ENCODE measurements around the gene SMTN. TPM values are rescaled to one million over a fixed set of nuclear protein-coding genes. Genes with fewer than 3 reads are reported as not detected.
"Not testable (repeated sequence)": the region's sequence is repeated elsewhere in the genome, so short reads cannot be mapped to it uniquely, and the experiment has no call there.

SMTN gene
- total RNA-seq, 1 donor from 2014 or later: 57.9 TPM

- peaks cover 36 to 86% (median 68%) of the 10 kb centered on the region in 3 donors for H3K4me1 ChIP-seq (ENCODE audit: control insufficient read depth in 3 of 3, insufficient read depth in 3 of 3, low read length in 3 of 3)
Measured at GRCh38 chr22:31095637-31096249, 14.6 kb downstream of the SMTN start.

GRCh38 chr22:31096657-31097279, 15.7 kb downstream of the SMTN start:
- Histone ChIP-seq H3K36me3 (ENCODE audit: control insufficient read depth in 3 of 3, insufficient read depth in 3 of 3, low read length in 3 of 3) (peaks cover 65 to 74% (median 72%) of the 10 kb centered on the region in 3 donors), H3K27me3 (ENCODE audit: control insufficient read depth in 3 of 3, insufficient read depth in 3 of 3, low read length in 3 of 3) (no peaks in the 10 kb centered on the region), H3K9ac (ENCODE audit: low read depth in 1 of 3, low read length in 3 of 3) (peak overlapping the region in 2 of 3 donors; percentile 5 to 45), H3K4me1 (ENCODE audit: control insufficient read depth in 3 of 3, insufficient read depth in 3 of 3, low read length in 3 of 3) (peaks cover 35 to 85% (median 69%) of the 10 kb centered on the region in 3 donors), H3K4me3 (ENCODE audit: low read length in 3 of 3) (no peak overlapping the region), H3K9me3 (ENCODE audit: control insufficient read depth in 3 of 3, low read length in 3 of 3) (no peaks in the 10 kb centered on the region), H3K27ac (ENCODE audit: low read depth, low read length) (no peak overlapping the region)

More at GRCh38 chr22:31095637-31096249, 14.6 kb downstream of the SMTN start:
- Histone ChIP-seq H3K27ac (ENCODE audit: low read depth, low read length) (peak overlapping the region; percentile 22), H3K27me3 (ENCODE audit: control insufficient read depth in 3 of 3, insufficient read depth in 3 of 3, low read length in 3 of 3) (no peaks in the 10 kb centered on the region), H3K4me3 (ENCODE audit: low read length in 3 of 3) (peak overlapping the region in 1 of 3 donors; percentile 83), H3K9ac (ENCODE audit: low read depth in 1 of 3, low read length in 3 of 3) (peak overlapping the region in 1 of 3 donors; percentile 8), H3K36me3 (ENCODE audit: control insufficient read depth in 3 of 3, insufficient read depth in 3 of 3, low read length in 3 of 3) (peaks cover 63 to 76% (median 69%) of the 10 kb centered on the region in 3 donors), H3K9me3 (ENCODE audit: control insufficient read depth in 3 of 3, low read length in 3 of 3) (no peaks in the 10 kb centered on the region)

- Histone ChIP-seq H3K36me3 (ENCODE audit: control insufficient read depth in 3 of 3, insufficient read depth in 3 of 3, low read length in 3 of 3) (peaks cover 67 to 76% (median 71%) of the 10 kb centered on the region in 3 donors), H3K9ac (ENCODE audit: low read depth in 1 of 3, low read length in 3 of 3) (peak overlapping the region in 1 of 3 donors; percentile 54), H3K4me1 (ENCODE audit: control insufficient read depth in 3 of 3, insufficient read depth in 3 of 3, low read length in 3 of 3) (peaks cover 35 to 85% (median 69%) of the 10 kb centered on the region in 3 donors)
- not testable (repeated sequence) for H3K4me3 ChIP-seq (ENCODE audit: low read length in 3 of 3); H3K27me3 ChIP-seq (ENCODE audit: control insufficient read depth in 3 of 3, insufficient read depth in 3 of 3, low read length in 3 of 3); H3K27ac ChIP-seq (ENCODE audit: low read depth, low read length); H3K9me3 ChIP-seq (ENCODE audit: control insufficient read depth in 3 of 3, low read length in 3 of 3)
Measured at GRCh38 chr22:31097539-31097938, 16.4 kb downstream of the SMTN start.

- H3K27ac ChIP-seq (ENCODE audit: low read depth, low read length): no peak overlapping the region
- H3K9ac ChIP-seq (ENCODE audit: low read depth in 1 of 3, low read length in 3 of 3): peak overlapping the region in 1 of 3 donors; percentile 54
- H3K4me3 ChIP-seq (ENCODE audit: low read length in 3 of 3): no peak overlapping the region
- H3K9me3 ChIP-seq (ENCODE audit: control insufficient read depth in 3 of 3, low read length in 3 of 3): no peaks in the 10 kb centered on the region
- H3K4me1 ChIP-seq (ENCODE audit: control insufficient read depth in 3 of 3, insufficient read depth in 3 of 3, low read length in 3 of 3): peaks cover 34 to 86% (median 70%) of the 10 kb centered on the region in 3 donors
- H3K36me3 ChIP-seq (ENCODE audit: control insufficient read depth in 3 of 3, insufficient read depth in 3 of 3, low read length in 3 of 3): peaks cover 68 to 79% (median 68%) of the 10 kb centered on the region in 3 donors
- no peaks in the 10 kb centered on the region for H3K27me3 ChIP-seq (ENCODE audit: control insufficient read depth in 3 of 3, insufficient read depth in 3 of 3, low read length in 3 of 3)
Measured at GRCh38 chr22:31097941-31098631, 17.0 kb downstream of the SMTN start.

GRCh38 chr22:31098632-31099110, 17.6 kb downstream of the SMTN start:
- peak overlapping the region; percentile 10 for H3K27ac ChIP-seq (ENCODE audit: low read depth, low read length)
- H3K4me3 ChIP-seq (ENCODE audit: low read length in 3 of 3): no peak overlapping the region
- H3K27me3 ChIP-seq (ENCODE audit: control insufficient read depth in 3 of 3, insufficient read depth in 3 of 3, low read length in 3 of 3): no peaks in the 10 kb centered on the region
- no peak overlapping the region for H3K9ac ChIP-seq (ENCODE audit: low read depth in 1 of 3, low read length in 3 of 3)
- H3K36me3 ChIP-seq (ENCODE audit: control insufficient read depth in 3 of 3, insufficient read depth in 3 of 3, low read length in 3 of 3): peaks cover 65 to 84% (median 74%) of the 10 kb centered on the region in 3 donors
- H3K4me1 ChIP-seq (ENCODE audit: control insufficient read depth in 3 of 3, insufficient read depth in 3 of 3, low read length in 3 of 3): peaks cover 34 to 87% (median 72%) of the 10 kb centered on the region in 3 donors
- no peaks in the 10 kb centered on the region for H3K9me3 ChIP-seq (ENCODE audit: control insufficient read depth in 3 of 3, low read length in 3 of 3)

GRCh38 chr22:31099386-31099785, 18.3 kb downstream of the SMTN start:
- Histone ChIP-seq H3K4me1 (ENCODE audit: control insufficient read depth in 3 of 3, insufficient read depth in 3 of 3, low read length in 3 of 3) (peaks cover 34 to 85% (median 67%) of the 10 kb centered on the region in 3 donors), H3K9me3 (ENCODE audit: control insufficient read depth in 3 of 3, low read length in 3 of 3) (no peaks in the 10 kb centered on the region), H3K36me3 (ENCODE audit: control insufficient read depth in 3 of 3, insufficient read depth in 3 of 3, low read length in 3 of 3) (peaks cover 69 to 80% (median 80%) of the 10 kb centered on the region in 3 donors), H3K9ac (ENCODE audit: low read depth in 1 of 3, low read length in 3 of 3) (peak overlapping the region in 2 of 3 donors; percentile 0 to 47), H3K4me3 (ENCODE audit: low read length in 3 of 3) (no peak overlapping the region), H3K27ac (ENCODE audit: low read depth, low read length) (peak overlapping the region; percentile 10), H3K27me3 (ENCODE audit: control insufficient read depth in 3 of 3, insufficient read depth in 3 of 3, low read length in 3 of 3) (no peaks in the 10 kb centered on the region)

GRCh38 chr22:31099841-31100761, 19.0 kb downstream of the SMTN start:
- no peaks in the 10 kb centered on the region for H3K9me3 ChIP-seq (ENCODE audit: control insufficient read depth in 3 of 3, low read length in 3 of 3)
- no peak overlapping the region for H3K9ac ChIP-seq (ENCODE audit: low read depth in 1 of 3, low read length in 3 of 3)
- peaks cover 28 to 80% (median 61%) of the 10 kb centered on the region in 3 donors for H3K4me1 ChIP-seq (ENCODE audit: control insufficient read depth in 3 of 3, insufficient read depth in 3 of 3, low read length in 3 of 3)
- H3K4me3 ChIP-seq (ENCODE audit: low read length in 3 of 3): no peak overlapping the region
- peaks cover 64 to 76% (median 75%) of the 10 kb centered on the region in 3 donors for H3K36me3 ChIP-seq (ENCODE audit: control insufficient read depth in 3 of 3, insufficient read depth in 3 of 3, low read length in 3 of 3)
- peak overlapping the region; percentile 85 for H3K27ac ChIP-seq (ENCODE audit: low read depth, low read length)
- H3K27me3 ChIP-seq (ENCODE audit: control insufficient read depth in 3 of 3, insufficient read depth in 3 of 3, low read length in 3 of 3): no peaks in the 10 kb centered on the region

- H3K4me3 ChIP-seq (ENCODE audit: low read length in 3 of 3): no peak overlapping the region
- no peak overlapping the region for H3K9ac ChIP-seq (ENCODE audit: low read depth in 1 of 3, low read length in 3 of 3)
- H3K9me3 ChIP-seq (ENCODE audit: control insufficient read depth in 3 of 3, low read length in 3 of 3): no peaks in the 10 kb centered on the region
- H3K27ac ChIP-seq (ENCODE audit: low read depth, low read length): peak overlapping the region; percentile 85
- peaks cover 23 to 80% (median 57%) of the 10 kb centered on the region in 3 donors for H3K4me1 ChIP-seq (ENCODE audit: control insufficient read depth in 3 of 3, insufficient read depth in 3 of 3, low read length in 3 of 3)
- no peaks in the 10 kb centered on the region for H3K27me3 ChIP-seq (ENCODE audit: control insufficient read depth in 3 of 3, insufficient read depth in 3 of 3, low read length in 3 of 3)
- peaks cover 59 to 69% (median 67%) of the 10 kb centered on the region in 3 donors for H3K36me3 ChIP-seq (ENCODE audit: control insufficient read depth in 3 of 3, insufficient read depth in 3 of 3, low read length in 3 of 3)
Measured at GRCh38 chr22:31100762-31101525, 19.8 kb downstream of the SMTN start.
